B cell (primary cell): ENCODE measurements around the gene MAPRE2. TPM values are rescaled to one million over a fixed set of nuclear protein-coding genes. Genes with fewer than 3 reads are reported as not detected.

Experiments used
- ATAC-seq: fragments of 200-7000 bp; cut with Tn5 transposase; one replicate; pipeline ENCODE4 v1.10.0; 2021; ENCODE audit warnings: low read depth, mild to moderate bottlenecking, moderate number of reproducible peaks, moderate library complexity
- CTCF ChIA-PET: fragments of 350-600 bp; sonication (Branson Sonifier 250); formaldehyde crosslinking; loops from one replicate; lab custom pipeline; 2021; ENCODE audit warnings: antibody characterized with exemption, inconsistent platforms; lab: Charles Lee
- POLR2A ChIA-PET: fragments of 350-600 bp; sonication (Branson Sonifier 250); formaldehyde crosslinking; loops from one replicate; lab custom pipeline; 2021; ENCODE audit warnings: antibody characterized with exemption; lab: Charles Lee
- DNase-seq: peaks from one replicate; pipeline ENCODE4 v3.0.0; 2013
- H2AFZ ChIP-seq: 2 replicates; pipeline ENCODE4 v1.6.1; 2012; ENCODE audit warnings: mild to moderate bottlenecking, low read depth, low read length; ENCODE audit not compliant: insufficient read depth, poor library complexity, severe bottlenecking
- H3K27ac ChIP-seq, 2 donors: 1 replicate in 1 of 2; 2 replicates in 1 of 2; pipeline ENCODE4 v1.5.1; 2012 to 2013; ENCODE audit warnings: low read length in 2 of 2, mild to moderate bottlenecking in 2 of 2, moderate library complexity in 1 of 2
- H3K27me3 ChIP-seq, 4 experiments: fragments of 200-600 bp in 1 of 4; sonication (generic) in 1 of 4; replicated peaks in 1 of 4; 1 replicate in 2 of 4; 2 replicates in 2 of 4; pipeline versions ENCODE4 v1.6.1 to v1.7.0; 2013 to 2016; ENCODE audit warnings: low read length in 3 of 4, mild to moderate bottlenecking in 2 of 4, mixed read lengths in 1 of 4, moderate library complexity in 1 of 4; ENCODE audit not compliant: insufficient read depth in 4 of 4, control insufficient read depth in 3 of 4; ENCODE audit errors: control extremely low read depth in 1 of 4
- H3K36me3 ChIP-seq, 2 experiments: replicated peaks in 1 of 2; 1 replicate in 1 of 2; 2 replicates in 1 of 2; pipeline versions ENCODE4 v1.6.1 to v1.7.1; 2013; ENCODE audit warnings: low read length in 1 of 2; ENCODE audit not compliant: insufficient read depth in 2 of 2, control insufficient read depth in 1 of 2; ENCODE audit errors: control extremely low read depth in 1 of 2, extremely low read depth in 1 of 2
- H3K4me1 ChIP-seq, 2 donors: fragments of 200-600 bp in 1 of 2; sonication (generic) in 1 of 2; 1 replicate in 1 of 2; 2 replicates in 1 of 2; pipeline versions ENCODE4 v1.5.1 to v1.6.1; 2013 to 2017; ENCODE audit warnings: low read length in 2 of 2; ENCODE audit not compliant: control insufficient read depth in 2 of 2, insufficient read depth in 2 of 2
- H3K4me2 ChIP-seq: replicated peaks from 2 replicates; pipeline ENCODE3; 2012; ENCODE audit warnings: mild to moderate bottlenecking, low read depth, low read length; ENCODE audit not compliant: poor library complexity, severe bottlenecking
- H3K4me3 ChIP-seq, 5 experiments: fragments of 200-600 bp in 1 of 5; sonication (generic) in 1 of 5; 1 replicate in 3 of 5; 2 replicates in 2 of 5; pipeline versions ENCODE4 v1.5.1 to v1.7.0; 2011 to 2016; ENCODE audit warnings: low read length in 4 of 5, mild to moderate bottlenecking in 4 of 5, low read depth in 2 of 5, control low read depth in 1 of 5, moderate library complexity in 1 of 5; ENCODE audit not compliant: insufficient read depth in 1 of 5; ENCODE audit errors: control extremely low read depth in 1 of 5, extremely low read depth in 1 of 5
- H3K79me2 ChIP-seq: fragments of 200-600 bp; sonication (generic); one replicate; pipeline ENCODE4 v1.6.0; 2016; ENCODE audit warnings: low read length; ENCODE audit not compliant: control insufficient read depth, insufficient read depth
- H3K9ac ChIP-seq: fragments of 200-600 bp; sonication (generic); 2 replicates; pipeline ENCODE4 v1.6.1; 2017; ENCODE audit warnings: mild to moderate bottlenecking, low read length, moderate library complexity
- H3K9me3 ChIP-seq, 3 donors: one replicate each; pipeline versions ENCODE4 v1.6.1 to v1.7.1; 2013; ENCODE audit warnings: low read length in 2 of 3; ENCODE audit not compliant: control insufficient read depth in 2 of 3, insufficient read depth in 1 of 3; ENCODE audit errors: control extremely low read depth in 1 of 3
- H4K20me1 ChIP-seq: 2 replicates; pipeline ENCODE4 v1.6.0; 2012; ENCODE audit warnings: mild to moderate bottlenecking, low read length; ENCODE audit not compliant: insufficient read depth, control insufficient read depth, poor library complexity, severe bottlenecking
- H3K27ac Mint-ChIP-seq: one replicate; pipeline ENCODE4 v1.8.0; 2021; ENCODE audit warnings: mixed read lengths
- H3K27me3 Mint-ChIP-seq: one replicate; pipeline ENCODE4 v1.8.0; 2021; ENCODE audit warnings: mixed read lengths
- H3K4me1 Mint-ChIP-seq: one replicate; pipeline ENCODE4 v1.8.0; 2021; ENCODE audit warnings: mixed read lengths
- H3K4me3 Mint-ChIP-seq: one replicate; pipeline ENCODE4 v1.8.0; 2021; ENCODE audit warnings: mixed read lengths
- H3K9me3 Mint-ChIP-seq: one replicate; pipeline ENCODE4 v1.8.0; 2022; ENCODE audit warnings: mixed read lengths; ENCODE audit not compliant: insufficient read depth
- CTCF ChIP-seq: fragments of 200-600 bp; IDR thresholded peaks from one replicate; pipeline ENCODE4 v1.8.0; 2022; ENCODE audit warnings: antibody characterized with exemption, mild to moderate bottlenecking
- EZH2 ChIP-seq: IDR thresholded peaks from 2 replicates; pipeline ENCODE4 v1.6.1; 2012; ENCODE audit warnings: borderline replicate concordance, low read depth, mild to moderate bottlenecking, moderate library complexity, low read length; ENCODE audit not compliant: insufficient read depth, poor library complexity, severe bottlenecking
- WGBS: methylation state at CpG from one replicate; pipeline ENCODE4 v1.1.5; 2013; ENCODE audit warnings: missing lambda C conversion rate; ENCODE audit not compliant: insufficient coverage; 5-methylcytosine and 5-hydroxymethylcytosine counted together
- intact Hi-C: fragments of 100-400 bp; cut with micrococcal nuclease; formaldehyde crosslinking; loops from one replicate; pipeline ENCODE4 v1.10.0; 2022
- polyA plus RNA-seq: library from polyadenylated mRNA; depleted of rRNA; stranded (reverse); fragments of >200 nt; gene quantifications from 2 replicates; pipeline ENCODE4 v1.2.3, GENCODE V29; 2012
- total RNA-seq, 2 donors: library from RNA; stranded (reverse); fragments of 120-200 nt in 1 of 2; gene quantifications; 1 replicate in 1 of 2; 2 replicates in 1 of 2; pipeline versions ENCODE4 v1.2.3 to v1.2.4, GENCODE V29; 2013 to 2022

Gene MAPRE2
- total and polyA plus RNA-seq, 2 donors (not counting 1 experiment from before 2014, with no cell fraction given) = 36.7 to 63.3 TPM

GRCh38 chr18:35142275-35142615, 101.0 kb downstream of the MAPRE2 start:
- Histone ChIP-seq H4K20me1 (no peaks in the 10 kb centered on the region), H3K27me3 (no peaks in the 10 kb centered on the region), H3K79me2 (no peaks in the 10 kb centered on the region), H3K36me3 (peaks cover 11 to 33% of the 10 kb centered on the region in 2 experiments), H3K4me3 (no peak overlapping the region), H2AFZ (no peak overlapping the region), H3K4me1 (peaks cover 24 to 28% of the 10 kb centered on the region in 2 donors), H3K9ac (no peak overlapping the region), H3K4me2 (peak overlapping the region; percentile 40), H3K27ac (peak overlapping the region in 1 of 2 donors; percentile 63), H3K9me3 (no peaks in the 10 kb centered on the region)
- ChIA-PET POLR2A (no interaction called here), CTCF (interaction anchor here (0.9 to 7.3 kb wide), 9 partner anchors 12 to 134 kb away, joined by 3 to 141 read pairs (median 4); no protein-coding TSS in a partner anchor)
- no peaks in the 10 kb centered on the region for H3K9me3 Mint-ChIP-seq
- ATAC-seq = no peak
- H3K27ac Mint-ChIP-seq = peak overlapping the region; percentile 77
- peak overlapping the region; percentile 32 for H3K4me3 Mint-ChIP-seq
- intact Hi-C loops = loop anchor here (5.0 kb wide), 1 partner anchor 275 kb away; no protein-coding TSS in a partner anchor
- no peaks in the 10 kb centered on the region for H3K27me3 Mint-ChIP-seq
- TF ChIP-seq CTCF (no peak), EZH2 (no peak)
- 60% methylated on average over 1 of the region's 1 CpG for WGBS
- peaks cover 31% of the 10 kb centered on the region for H3K4me1 Mint-ChIP-seq
- DNase-seq = no peak
